NCI-H345 (cell line): Measurements from ENCODE around the gene DOCK2.

Source experiments
- DNase-seq: peaks from one replicate; lab custom pipeline; 2025; lab: John Stamatoyannopoulos, UW

Gene DOCK2

DNA sequence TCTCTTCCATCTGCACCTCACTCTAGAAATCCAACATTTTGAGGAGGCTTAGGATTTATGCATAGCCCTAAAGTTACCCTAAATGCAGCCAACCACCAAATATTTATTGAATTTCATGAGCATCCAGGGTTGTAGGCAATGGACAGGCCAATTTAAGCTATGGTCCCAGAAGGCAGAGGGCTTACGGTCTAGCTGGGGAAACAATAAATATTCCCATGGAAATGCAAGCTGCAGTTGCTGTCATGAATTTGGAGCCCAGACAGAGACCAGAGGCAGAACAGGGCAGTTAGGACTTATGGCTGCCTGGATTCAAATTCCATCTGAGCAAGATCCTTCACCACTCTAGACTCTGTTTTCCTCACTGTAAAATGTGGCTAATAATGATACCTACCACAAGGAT lies 352.3 kb downstream of the DOCK2 start:
- DNase-seq: no peak

DNA sequence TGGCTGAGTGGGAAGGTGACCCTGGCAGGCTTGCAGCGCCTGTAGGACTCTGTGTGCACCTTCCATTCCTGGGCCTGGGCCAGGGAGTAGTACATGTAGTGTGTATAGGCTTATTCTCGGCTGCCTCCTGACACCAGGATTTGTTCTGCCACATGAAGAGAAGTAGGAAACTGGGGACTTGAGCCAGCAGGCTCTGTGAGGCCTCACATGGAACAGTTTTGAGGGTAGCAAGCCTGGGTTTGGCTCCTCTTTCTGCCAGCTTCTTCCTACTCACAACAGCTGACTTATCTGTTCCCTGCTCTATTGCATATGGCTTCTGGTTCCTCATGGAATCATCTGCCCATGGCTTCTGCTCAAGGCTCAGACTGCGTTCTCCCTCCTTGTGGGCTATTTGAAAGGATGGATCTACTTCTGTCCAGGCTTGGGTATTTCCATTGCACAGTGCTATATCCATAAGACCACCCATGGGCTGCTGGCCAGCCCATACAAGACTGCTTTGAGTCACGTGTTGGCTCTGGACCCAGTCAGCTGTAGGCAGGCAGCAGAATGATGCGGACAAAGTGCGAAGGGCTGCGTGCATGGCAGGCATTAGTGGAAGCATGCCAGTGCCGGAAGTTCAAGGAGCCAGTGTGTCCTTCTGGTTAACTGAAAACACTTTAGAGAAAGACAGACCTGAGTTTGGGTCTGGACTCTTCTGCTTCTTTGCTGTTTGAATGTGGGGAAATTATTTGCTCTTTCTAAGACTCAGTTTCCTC lies 354.2 kb downstream of the DOCK2 start:
- no peak for DNase-seq

DNA sequence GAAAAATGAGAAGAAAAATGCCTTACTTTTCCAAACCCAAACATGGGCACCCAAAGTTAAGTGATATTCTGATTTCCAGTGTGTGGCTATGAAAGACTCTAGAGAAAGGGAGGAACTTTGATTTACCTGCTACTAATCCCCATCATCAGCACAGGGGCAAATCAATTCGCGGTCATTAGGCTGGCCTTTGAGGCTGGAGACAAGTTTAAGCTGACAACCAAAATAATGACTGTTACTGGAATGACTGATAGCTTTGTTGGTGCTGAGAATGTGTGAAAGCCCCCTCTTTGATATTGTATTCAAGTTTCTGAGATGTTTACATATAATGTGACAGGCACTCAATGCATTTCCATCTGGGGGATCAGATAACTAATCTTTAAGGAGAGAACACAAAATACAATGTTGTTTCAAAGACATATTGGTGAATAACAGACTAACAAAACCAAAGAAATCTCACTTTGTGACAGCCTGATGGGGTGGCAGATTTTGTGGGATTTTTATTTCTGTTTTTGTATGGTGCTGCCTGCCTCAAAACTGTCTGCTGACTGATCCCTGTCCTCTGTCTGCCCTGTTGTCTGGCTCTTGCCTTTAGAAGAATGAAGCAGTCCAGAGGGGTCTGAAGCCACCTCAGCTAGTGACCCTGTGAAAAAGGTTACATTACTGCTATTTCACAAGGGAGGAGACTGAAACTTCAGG lies 355.9 kb downstream of the DOCK2 start:
- DNase-seq: no peak

DNA sequence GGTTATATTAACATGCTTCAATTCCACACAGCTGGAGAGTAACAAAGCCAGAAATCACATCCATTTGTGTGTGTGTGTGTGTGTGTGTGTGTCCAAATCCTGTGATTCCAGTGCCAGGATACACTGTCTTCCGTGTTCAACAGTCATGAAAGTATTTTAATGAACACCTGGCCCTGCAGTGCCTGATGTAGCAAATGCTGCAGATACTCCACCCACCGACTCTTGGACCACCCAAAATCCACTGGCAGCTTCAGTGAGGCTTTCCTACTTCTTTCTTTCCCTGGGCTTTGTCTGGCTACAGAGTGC lies 356.4 kb downstream of the DOCK2 start:
- no peak for DNase-seq

DNA sequence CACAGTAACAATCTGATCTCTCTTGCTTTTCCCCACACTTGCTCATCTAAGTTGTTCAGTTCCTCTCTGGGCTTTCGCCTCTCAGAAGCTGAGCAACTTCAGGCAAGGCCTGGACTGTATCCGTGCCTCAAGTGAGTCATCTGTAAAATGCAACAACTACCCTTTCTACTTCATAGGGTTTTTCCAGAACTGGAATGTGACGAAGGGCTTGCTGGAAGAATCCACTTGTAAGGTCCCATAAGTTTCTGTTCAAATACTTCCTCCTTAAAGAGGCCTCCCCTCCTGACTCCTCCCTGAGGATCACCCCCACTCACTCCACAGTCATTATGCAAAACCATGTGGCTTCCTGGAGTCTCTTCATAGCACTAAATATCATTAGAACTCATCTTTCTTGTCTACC lies 360.7 kb downstream of the DOCK2 start:
- no peak for DNase-seq

DNA sequence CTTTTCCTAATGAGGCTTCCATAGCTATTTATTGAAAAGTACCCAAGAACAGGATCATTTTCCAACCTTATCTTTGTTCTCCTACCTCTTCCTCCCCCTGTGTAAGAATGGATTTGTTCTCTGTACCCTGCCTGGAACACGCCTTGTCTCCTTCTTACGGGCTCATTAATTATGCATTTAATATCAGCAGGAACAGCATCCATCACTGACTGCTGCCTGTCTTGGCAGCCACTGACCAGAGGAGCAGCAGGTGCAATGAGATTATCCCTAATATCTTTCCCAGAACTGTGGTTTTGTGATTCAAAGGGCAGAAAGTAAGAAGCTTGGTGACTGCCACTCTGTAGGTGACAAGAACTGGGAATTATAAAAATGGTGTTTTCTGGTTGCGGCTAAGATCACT lies 362.5 kb downstream of the DOCK2 start:
- no peak for DNase-seq

GRCh38 chr5:170000155-170000554 lies 363.1 kb downstream of the DOCK2 start:
- no peak for DNase-seq

DNA sequence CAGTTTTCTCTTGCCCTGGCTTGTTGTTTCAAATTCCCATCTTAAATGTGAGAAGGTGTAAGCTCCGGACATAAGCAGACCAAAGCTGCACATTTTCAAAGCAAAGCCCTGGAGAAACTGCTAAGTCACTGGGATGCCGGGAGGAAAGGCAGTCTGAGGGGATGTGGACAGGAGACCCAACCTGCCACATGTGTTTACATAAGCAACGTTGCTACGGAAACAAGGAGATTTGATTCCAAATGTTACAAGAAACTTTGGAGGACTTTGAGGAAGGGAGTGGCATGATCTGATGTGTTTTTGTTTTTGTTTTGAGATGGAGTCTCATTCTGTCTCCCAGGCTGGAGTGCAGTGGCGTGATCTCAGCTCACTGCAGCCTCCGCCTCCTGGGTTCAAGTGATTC lies 368.9 kb downstream of the DOCK2 start:
- DNase-seq: no peak

DNA sequence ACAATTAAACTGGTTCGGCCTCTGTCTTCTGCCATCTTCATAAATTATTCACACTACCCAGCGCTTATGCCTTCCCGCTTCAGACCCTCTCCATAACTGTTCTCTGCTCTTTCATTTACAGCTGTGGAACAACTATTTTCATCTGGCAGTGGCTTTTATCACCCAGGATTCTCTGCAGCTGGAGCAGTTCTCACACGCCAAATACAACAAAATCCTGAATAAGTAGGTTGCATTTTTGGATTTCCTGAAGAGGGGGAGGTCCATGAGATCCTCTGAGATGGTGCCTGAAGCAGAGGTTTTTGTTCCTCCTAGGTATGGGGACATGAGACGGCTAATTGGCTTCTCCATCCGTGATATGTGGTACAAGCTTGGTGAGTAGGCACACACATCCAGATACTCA lies 371.3 kb downstream of the DOCK2 start:
- no peak for DNase-seq

DNA sequence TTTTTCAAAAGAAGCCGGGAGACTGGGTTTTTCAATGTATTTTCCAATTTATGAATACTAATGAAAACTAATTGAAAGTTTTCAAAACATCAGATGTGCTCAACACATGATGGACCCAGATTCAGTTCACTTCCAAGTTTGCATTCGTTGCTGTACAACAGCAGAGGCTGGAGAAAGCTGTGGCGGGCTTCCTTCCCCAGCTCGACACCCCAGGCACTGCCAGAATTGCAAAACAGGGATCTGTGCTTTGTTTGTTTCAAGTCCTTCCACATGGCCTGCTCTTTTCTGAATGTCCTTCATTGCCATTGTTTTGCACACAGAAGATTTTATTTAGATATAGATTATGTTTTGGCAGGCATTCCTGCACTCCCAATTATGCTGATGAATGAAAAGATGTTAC lies 373.5 kb downstream of the DOCK2 start:
- no peak for DNase-seq

DNA sequence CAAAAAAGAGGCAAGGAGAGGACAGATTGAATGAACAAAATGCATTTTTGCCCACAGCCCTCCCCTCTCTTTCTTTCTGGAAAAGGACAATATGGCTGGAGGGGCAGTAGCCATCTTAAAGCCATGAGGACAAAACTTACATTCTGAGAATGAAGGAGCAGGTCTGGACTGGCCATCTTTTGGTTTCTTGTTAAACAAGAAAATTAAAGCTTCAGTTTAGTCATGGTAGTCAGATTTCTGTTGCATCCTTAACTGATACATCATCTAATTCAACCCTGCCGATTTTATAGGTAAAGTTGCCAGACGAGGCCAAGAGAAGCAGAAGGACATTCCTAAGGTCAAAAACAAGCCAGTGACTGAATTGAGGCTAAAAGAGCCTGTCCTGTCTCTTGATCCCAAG lies 374.7 kb downstream of the DOCK2 start:
- no peak for DNase-seq

- no peak for DNase-seq
Measured at GRCh38 chr5:170012622-170013021, 375.5 kb downstream of the DOCK2 start.

DNA sequence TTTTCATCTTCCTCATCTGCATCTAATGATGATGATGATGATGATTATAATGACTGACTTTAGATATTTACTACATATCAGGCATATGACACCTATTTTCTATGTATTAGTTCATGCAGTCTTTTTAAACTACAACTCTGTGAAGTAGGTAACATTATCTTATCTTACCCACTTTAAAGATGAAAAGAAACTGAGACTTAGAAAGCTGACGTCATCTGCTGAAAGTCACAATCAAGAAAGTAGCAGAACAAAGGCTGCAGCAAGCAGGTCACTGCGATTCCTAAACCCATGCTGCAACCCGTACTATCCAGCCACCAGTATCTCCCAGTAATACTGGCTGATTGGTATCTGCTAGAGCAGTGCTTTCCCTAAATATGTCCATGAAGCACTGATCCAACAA lies 383.3 kb downstream of the DOCK2 start:
- no peak for DNase-seq

DNA sequence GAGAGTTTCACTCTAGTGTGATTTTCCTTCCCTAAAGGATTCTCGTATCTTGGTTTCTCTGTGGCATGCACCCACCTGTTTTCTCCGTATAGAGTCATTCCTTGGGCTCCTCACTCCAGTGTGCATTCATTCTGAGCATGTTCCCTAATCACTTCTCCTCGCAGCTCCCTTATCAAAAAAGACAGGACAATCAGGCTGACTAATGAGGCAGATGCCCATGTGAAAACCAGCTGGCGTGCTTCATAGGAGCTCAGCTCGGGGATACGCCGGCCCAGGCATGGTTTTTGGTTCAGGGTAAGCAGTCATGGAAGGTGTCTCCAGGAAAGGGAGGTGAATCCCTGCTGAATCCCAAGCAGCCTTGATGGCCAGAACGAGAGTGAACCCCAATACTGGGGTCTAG lies 384.4 kb downstream of the DOCK2 start:
- no peak for DNase-seq

DNA sequence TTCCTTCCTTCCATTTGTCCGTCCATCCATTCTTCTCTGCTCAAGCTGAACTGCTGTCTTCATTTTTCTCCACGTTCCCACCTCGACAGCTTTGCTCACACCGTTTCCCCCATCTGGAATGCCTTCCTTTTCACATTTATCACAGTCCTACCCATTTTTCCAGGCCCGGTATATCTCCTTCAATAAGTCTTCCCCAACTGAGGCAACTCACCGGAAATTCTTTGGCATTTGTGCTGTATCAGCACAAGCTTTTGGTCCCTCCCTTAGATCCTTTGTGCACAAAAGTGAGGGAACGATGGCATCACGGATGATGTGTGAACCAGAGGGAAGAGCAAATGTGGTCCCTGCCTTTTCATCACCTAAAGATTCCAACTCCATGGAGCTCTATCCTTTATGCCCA lies 388.8 kb downstream of the DOCK2 start:
- no peak for DNase-seq

GRCh38 chr5:170028124-170028523 lies 391.0 kb downstream of the DOCK2 start:
- DNase-seq: no peak

- DNase-seq: no peak
Measured at GRCh38 chr5:170034231-170034630, 397.2 kb downstream of the DOCK2 start.

DNA sequence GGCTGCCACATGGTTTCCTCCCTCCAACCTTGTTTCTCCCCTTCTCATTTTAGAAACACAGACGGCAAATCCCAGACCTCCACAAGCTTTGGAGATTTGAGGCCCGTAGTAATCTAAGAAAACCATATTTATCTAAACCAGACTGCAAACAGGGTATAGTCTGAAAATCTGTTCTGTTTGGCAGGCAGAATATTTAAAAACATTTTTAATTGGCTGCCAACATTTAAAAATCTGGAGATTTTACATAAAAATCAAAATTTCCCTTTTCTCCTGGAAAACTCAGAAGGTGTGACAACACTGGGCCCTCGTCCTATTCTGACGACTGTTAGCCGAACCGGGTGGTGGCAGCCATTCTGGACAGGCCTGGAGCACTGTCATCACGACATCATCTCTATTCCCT lies 401.2 kb downstream of the DOCK2 start:
- no peak for DNase-seq

DNA sequence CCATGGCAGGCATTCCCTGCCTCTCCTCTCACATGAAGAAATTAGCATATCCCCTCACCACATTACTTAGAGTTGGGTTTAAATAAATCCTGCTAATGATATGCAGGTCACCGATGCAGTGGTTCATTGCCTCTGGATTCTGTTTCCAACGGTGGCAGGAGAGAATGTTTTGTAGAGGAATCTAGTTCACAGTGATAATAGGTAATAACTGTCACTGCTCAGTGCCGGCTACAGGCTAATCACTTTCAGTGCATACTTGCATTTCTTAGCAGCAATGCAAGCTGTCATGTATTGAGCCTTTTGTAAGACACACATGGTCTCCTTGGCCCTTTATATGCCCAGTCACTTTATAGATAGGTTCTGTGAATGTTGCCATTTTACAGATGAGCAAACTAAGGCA lies 402.8 kb downstream of the DOCK2 start:
- DNase-seq: no peak

DNA sequence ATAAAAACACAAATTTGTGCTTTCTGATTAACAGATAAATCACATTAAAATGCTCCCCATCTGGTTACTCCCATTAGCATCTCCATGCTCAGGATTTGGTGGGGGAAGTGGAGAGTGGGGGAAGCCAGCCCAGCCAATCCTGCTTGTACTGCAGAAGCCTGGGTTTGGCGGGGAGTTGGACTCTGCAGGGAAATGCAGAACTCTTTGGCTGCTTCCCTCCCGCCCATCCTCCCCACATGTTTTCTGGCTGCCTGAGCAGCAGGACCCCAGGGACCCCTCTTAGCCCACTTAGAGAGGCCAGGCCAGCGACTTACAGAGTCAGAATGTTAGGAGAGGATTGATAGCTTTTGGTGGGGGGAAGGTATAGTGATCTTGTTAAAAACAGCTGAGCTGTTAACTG lies 409.2 kb downstream of the DOCK2 start:
- no peak for DNase-seq

DNA sequence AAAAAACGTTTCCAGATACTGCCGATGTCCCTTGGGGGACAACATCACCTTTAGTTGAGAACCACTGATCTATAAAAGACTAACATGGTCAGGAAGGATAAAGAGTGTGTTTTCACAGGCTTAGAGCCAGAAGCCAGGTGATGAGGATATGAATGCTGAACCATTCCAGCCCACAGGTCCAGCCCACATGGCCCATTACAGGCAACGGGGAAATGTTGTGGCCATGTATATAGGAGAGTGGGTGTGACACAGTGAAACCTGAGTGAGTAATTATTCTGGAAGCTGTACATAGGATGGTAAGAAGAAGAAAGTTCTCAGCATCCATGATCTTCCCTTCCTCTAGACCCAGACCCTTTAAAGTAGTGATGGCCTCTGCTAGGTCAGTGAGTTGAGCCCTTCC lies 412.6 kb downstream of the DOCK2 start:
- DNase-seq: no peak

DNA sequence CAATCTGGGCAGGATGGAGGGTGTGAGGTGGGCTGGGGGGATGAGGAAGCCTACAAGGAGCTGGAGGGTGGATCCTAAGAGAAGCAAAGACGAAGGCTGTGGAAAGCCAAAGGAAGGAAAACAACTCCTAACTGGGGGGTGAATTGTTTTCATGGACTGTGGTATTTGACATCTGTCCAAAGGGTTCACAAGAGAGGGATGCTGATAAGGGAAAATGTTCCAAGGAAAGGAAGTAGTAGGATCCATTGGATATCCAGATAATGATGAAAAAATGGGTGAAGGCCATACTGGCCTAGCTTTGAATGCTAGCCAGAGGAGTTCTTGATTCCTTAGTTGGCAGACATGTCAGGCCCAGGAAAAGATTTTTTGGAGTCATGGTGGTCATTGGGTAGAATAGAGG lies 416.8 kb downstream of the DOCK2 start:
- no peak for DNase-seq

GRCh38 chr5:170055606-170056005 lies 418.5 kb downstream of the DOCK2 start:
- DNase-seq: no peak
